DOHH2 (cell line): Measurements from ENCODE around the gene TRAPPC1.

Experiments
- H3F3A ChIP-seq: fragments of 200-600 bp; sonication (generic), shearing (Covaris generic); 2 replicates; pipeline ENCODE4 v1.6.0; 2016; ENCODE audit warnings: antibody characterized with exemption, mild to moderate bottlenecking; ENCODE audit not compliant: control insufficient read depth, insufficient read depth
- H3K27ac ChIP-seq: fragments of 200-600 bp; sonication (generic); 2 replicates; pipeline ENCODE4 v1.5.1; 2014; ENCODE audit warnings: low read depth, mild to moderate bottlenecking, low read length, moderate library complexity
- H3K27me3 ChIP-seq: fragments of 200-600 bp; sonication (generic); 2 replicates; pipeline ENCODE4 v1.6.1; 2014; ENCODE audit warnings: mild to moderate bottlenecking, low read length, mixed read lengths; ENCODE audit not compliant: control insufficient read depth
- H3K36me3 ChIP-seq: fragments of 200-600 bp; sonication (generic); 2 replicates; pipeline ENCODE4 v1.6.1; 2014; ENCODE audit warnings: mild to moderate bottlenecking, low read length, moderate library complexity, mixed read lengths; ENCODE audit not compliant: control insufficient read depth
- H3K4me1 ChIP-seq: fragments of 200-600 bp; sonication (generic); 2 replicates; pipeline ENCODE4 v1.6.1; 2014; ENCODE audit warnings: mild to moderate bottlenecking, low read length, mixed read lengths; ENCODE audit not compliant: control insufficient read depth
- H3K4me2 ChIP-seq: fragments of 200-600 bp; sonication (generic); 2 replicates; pipeline ENCODE4 v1.6.0; 2014; ENCODE audit warnings: mild to moderate bottlenecking, low read length, moderate library complexity
- H3K4me3 ChIP-seq: fragments of 200-600 bp; sonication (generic); 2 replicates; pipeline ENCODE4 v1.5.1; 2014; ENCODE audit warnings: mild to moderate bottlenecking, low read length, mixed read lengths
- H3K79me2 ChIP-seq: fragments of 200-600 bp; sonication (generic); 2 replicates; pipeline ENCODE4 v1.6.1; 2014; ENCODE audit warnings: mild to moderate bottlenecking, low read length, mixed read lengths; ENCODE audit not compliant: control insufficient read depth
- H3K9me2 ChIP-seq: fragments of 200-600 bp; sonication (generic); replicated peaks from 2 replicates; pipeline ENCODE4 v1.6.1; 2014; ENCODE audit warnings: mild to moderate bottlenecking, low read length, mixed read lengths; ENCODE audit not compliant: control insufficient read depth
- H3K9me3 ChIP-seq: fragments of 200-600 bp; sonication (generic); 2 replicates; pipeline ENCODE4 v1.6.1; 2014; ENCODE audit warnings: antibody characterized with exemption, low read length, mixed read lengths; ENCODE audit not compliant: control insufficient read depth, insufficient read depth
- H4K20me1 ChIP-seq: fragments of 200-600 bp; sonication (generic); 2 replicates; pipeline ENCODE4 v1.6.0; 2014; ENCODE audit warnings: low read depth, mild to moderate bottlenecking, antibody characterized with exemption, low read length, moderate library complexity; ENCODE audit not compliant: control insufficient read depth, insufficient read depth
- EZH2phosphoT487 ChIP-seq: fragments of 200-600 bp; sonication (generic); IDR thresholded peaks from 2 replicates; pipeline ENCODE4 v1.6.1; 2017; ENCODE audit warnings: borderline replicate concordance, mild to moderate bottlenecking, antibody characterized with exemption, low read length, moderate library complexity, mixed read lengths
- TF ChIP-seq, protein P1 (sequence below): fragments of 200-600 bp; sonication (generic); IDR thresholded peaks from one replicate; pipeline ENCODE4 v1.5.1; 2014; ENCODE audit warnings: antibody characterized with exemption, mild to moderate bottlenecking, low read depth, low read length; ENCODE audit not compliant: poor library complexity, severe bottlenecking

The TRAPPC1 gene

GRCh38 chr17:7922269-7922844, 9.4 kb downstream of the TRAPPC1 start:
- peaks cover 15% of the 10 kb centered on the region for H3K4me1 ChIP-seq
- no peaks in the 10 kb centered on the region for H3K79me2 ChIP-seq
- H3K4me3 ChIP-seq, result peak overlapping the region; percentile 55
- H3K9me2 ChIP-seq, result no peaks in the 10 kb centered on the region
- no peak overlapping the region for H3K27ac ChIP-seq
- no peaks in the 10 kb centered on the region for H3K27me3 ChIP-seq
- 0 out of 2 replicates have a peak, but pooled peaks cover 5% of the 10 kb centered on the region for H3K36me3 ChIP-seq
- H3F3A ChIP-seq, result peaks cover 6% of the 10 kb centered on the region; the same call in 1 of the 2 replicates
- no peaks in the 10 kb centered on the region for H3K9me3 ChIP-seq
- no peak for TF ChIP-seq EZH2phosphoT487
- TF ChIP-seq, protein P1, sequence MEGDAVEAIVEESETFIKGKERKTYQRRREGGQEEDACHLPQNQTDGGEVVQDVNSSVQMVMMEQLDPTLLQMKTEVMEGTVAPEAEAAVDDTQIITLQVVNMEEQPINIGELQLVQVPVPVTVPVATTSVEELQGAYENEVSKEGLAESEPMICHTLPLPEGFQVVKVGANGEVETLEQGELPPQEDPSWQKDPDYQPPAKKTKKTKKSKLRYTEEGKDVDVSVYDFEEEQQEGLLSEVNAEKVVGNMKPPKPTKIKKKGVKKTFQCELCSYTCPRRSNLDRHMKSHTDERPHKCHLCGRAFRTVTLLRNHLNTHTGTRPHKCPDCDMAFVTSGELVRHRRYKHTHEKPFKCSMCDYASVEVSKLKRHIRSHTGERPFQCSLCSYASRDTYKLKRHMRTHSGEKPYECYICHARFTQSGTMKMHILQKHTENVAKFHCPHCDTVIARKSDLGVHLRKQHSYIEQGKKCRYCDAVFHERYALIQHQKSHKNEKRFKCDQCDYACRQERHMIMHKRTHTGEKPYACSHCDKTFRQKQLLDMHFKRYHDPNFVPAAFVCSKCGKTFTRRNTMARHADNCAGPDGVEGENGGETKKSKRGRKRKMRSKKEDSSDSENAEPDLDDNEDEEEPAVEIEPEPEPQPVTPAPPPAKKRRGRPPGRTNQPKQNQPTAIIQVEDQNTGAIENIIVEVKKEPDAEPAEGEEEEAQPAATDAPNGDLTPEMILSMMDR, result no peak
- no peaks in the 10 kb centered on the region for H4K20me1 ChIP-seq
- peak overlapping the region; percentile 75 for H3K4me2 ChIP-seq

DNA sequence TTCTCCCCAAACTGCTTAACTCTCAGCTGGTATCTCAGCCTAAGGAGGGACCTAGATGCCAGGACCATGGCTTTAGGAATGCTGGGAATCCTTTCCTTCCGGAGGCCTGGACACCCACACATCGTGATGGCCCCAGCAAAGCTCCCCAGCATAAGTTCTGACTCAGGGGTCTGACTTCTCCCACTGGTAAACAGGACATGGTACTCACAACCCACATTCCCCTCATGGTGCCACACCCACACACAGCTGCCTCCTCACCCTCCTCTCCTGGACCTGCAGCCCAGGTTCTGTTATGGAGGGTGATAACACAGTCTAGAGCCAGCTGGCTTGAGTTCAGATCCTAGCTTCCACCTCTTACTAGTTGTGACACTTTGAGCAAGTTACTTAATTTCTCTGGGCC, 14.9 kb downstream of the TRAPPC1 start:
- Histone ChIP-seq H3F3A (peaks cover 23% of the 10 kb centered on the region), H4K20me1 (no peaks in the 10 kb centered on the region), H3K4me1 (peaks cover 34% of the 10 kb centered on the region), H3K4me2 (no peak overlapping the region), H3K9me2 (no peaks in the 10 kb centered on the region), H3K9me3 (no peaks in the 10 kb centered on the region), H3K4me3 (no peak overlapping the region), H3K27me3 (no peaks in the 10 kb centered on the region), H3K36me3 (peaks cover 17% of the 10 kb centered on the region), H3K79me2 (no peaks in the 10 kb centered on the region), H3K27ac (no peak overlapping the region)
- TF ChIP-seq, protein P1, result no peak
- TF ChIP-seq EZH2phosphoT487, result no peak

- H3K27ac ChIP-seq, result no peak overlapping the region
- no peaks in the 10 kb centered on the region for H4K20me1 ChIP-seq
- H3K4me2 ChIP-seq, result peak overlapping the region; percentile 89
These were observed 15.4 kb downstream of the TRAPPC1 start for GRCh38 chr17:7916385-7916682.

More at GRCh38 chr17:7916385-7916682, 15.4 kb downstream of the TRAPPC1 start:
- Histone ChIP-seq H3K27me3 (no peaks in the 10 kb centered on the region), H3K79me2 (no peaks in the 10 kb centered on the region), H3K9me2 (no peaks in the 10 kb centered on the region), H3F3A (peaks cover 19% of the 10 kb centered on the region), H3K4me1 (peaks cover 37% of the 10 kb centered on the region), H3K9me3 (no peaks in the 10 kb centered on the region), H3K36me3 (peaks cover 22% of the 10 kb centered on the region), H3K4me3 (peak overlapping the region; percentile 81)
- TF ChIP-seq, protein P1, result no peak
- TF ChIP-seq EZH2phosphoT487, result no peak
